Neuronal stem cell (in vitro differentiated cells): ENCODE results near the gene COX8A.

Experiments
- DNase-seq: peaks from one replicate; pipeline ENCODE4 v3.0.0-alpha.2; 2013; ENCODE audit warnings: low spot score
- H2AFZ ChIP-seq: one replicate; pipeline ENCODE4 v1.6.1; 2013; ENCODE audit warnings: mild to moderate bottlenecking, low read length, inconsistent platforms
- H2AK5ac ChIP-seq: 2 replicates; pipeline ENCODE4 v1.6.1; 2013; ENCODE audit warnings: low read depth, mild to moderate bottlenecking, inconsistent platforms, low read length, moderate library complexity, mixed read lengths
- H2BK120ac ChIP-seq: 2 replicates; pipeline ENCODE4 v1.6.1; 2013; ENCODE audit warnings: low read depth, mild to moderate bottlenecking, inconsistent platforms, low read length, moderate library complexity, mixed read lengths
- H2BK12ac ChIP-seq: one replicate; pipeline ENCODE4 v1.6.1; 2013; ENCODE audit warnings: low read length, inconsistent platforms
- H2BK15ac ChIP-seq: 2 replicates; pipeline ENCODE4 v1.6.1; 2013; ENCODE audit warnings: mild to moderate bottlenecking, low read length, inconsistent platforms, mixed read lengths
- H2BK5ac ChIP-seq: one replicate; pipeline ENCODE4 v1.6.1; 2013; ENCODE audit warnings: inconsistent platforms, mild to moderate bottlenecking, low read length, moderate library complexity
- H3K14ac ChIP-seq: one replicate; pipeline ENCODE4 v1.6.1; 2013; ENCODE audit warnings: low read length, inconsistent platforms
- H3K18ac ChIP-seq: 2 replicates; pipeline ENCODE4 v1.6.1; 2013; ENCODE audit warnings: low read length, inconsistent platforms
- H3K23ac ChIP-seq: 2 replicates; pipeline ENCODE4 v1.6.1; 2013; ENCODE audit warnings: low read depth, mild to moderate bottlenecking, mixed read lengths, low read length, inconsistent platforms; ENCODE audit not compliant: poor library complexity
- H3K27ac ChIP-seq: replicated peaks from 3 replicates; pipeline ENCODE4 v1.5.1; 2013; ENCODE audit warnings: low read length, inconsistent platforms
- H3K27me3 ChIP-seq, 3 experiments: 2 replicates each; pipeline ENCODE4 v1.6.1; 2013; ENCODE audit warnings: low read length in 3 of 3, mild to moderate bottlenecking in 2 of 3, inconsistent platforms in 1 of 3, low read depth in 1 of 3, mixed read lengths in 1 of 3, moderate library complexity in 1 of 3; ENCODE audit not compliant: control insufficient read depth in 3 of 3, insufficient read depth in 3 of 3
- H3K36me3 ChIP-seq, 2 donors: replicated peaks in 1 of 2; 2 replicates each; pipeline ENCODE4 v1.6.1; 2013; ENCODE audit warnings: low read length in 2 of 2; ENCODE audit not compliant: control insufficient read depth in 2 of 2, insufficient read depth in 2 of 2
- H3K4ac ChIP-seq: 2 replicates; pipeline ENCODE4 v1.6.1; 2013; ENCODE audit warnings: inconsistent platforms, mild to moderate bottlenecking, low read length, moderate library complexity
- H3K4me1 ChIP-seq, 2 donors: 1 replicate in 1 of 2; 2 replicates in 1 of 2; pipeline ENCODE4 v1.6.1; 2013; ENCODE audit warnings: low read length in 2 of 2, low read depth in 1 of 2; ENCODE audit not compliant: control insufficient read depth in 2 of 2, insufficient read depth in 1 of 2
- H3K4me2 ChIP-seq: one replicate; pipeline ENCODE4 v1.6.1; 2013; ENCODE audit warnings: mild to moderate bottlenecking, low read length, inconsistent platforms; ENCODE audit not compliant: insufficient read depth, poor library complexity, severe bottlenecking
- H3K4me3 ChIP-seq, 2 donors: 2 replicates each; pipeline ENCODE4 v1.5.1; 2013; ENCODE audit warnings: low read length in 2 of 2, mild to moderate bottlenecking in 2 of 2, inconsistent platforms in 1 of 2, moderate library complexity in 1 of 2
- H3K79me1 ChIP-seq: one replicate; pipeline ENCODE4 v1.6.1; 2013; ENCODE audit warnings: low read depth, mild to moderate bottlenecking, inconsistent platforms, low read length, moderate library complexity
- H3K9ac ChIP-seq: one replicate; pipeline ENCODE4 v1.6.1; 2013; ENCODE audit warnings: mild to moderate bottlenecking, low read depth, low read length, inconsistent platforms; ENCODE audit not compliant: poor library complexity
- H3K9me3 ChIP-seq, 2 donors: replicated peaks in 1 of 2; 2 replicates each; pipeline versions ENCODE3 to v1.6.1; 2013; ENCODE audit warnings: low read length in 2 of 2, mild to moderate bottlenecking in 2 of 2, inconsistent platforms in 1 of 2, low read depth in 1 of 2, mixed read lengths in 1 of 2, moderate library complexity in 1 of 2; ENCODE audit not compliant: control insufficient read depth in 2 of 2, insufficient read depth in 1 of 2
- H4K8ac ChIP-seq: one replicate; pipeline ENCODE4 v1.6.1; 2013; ENCODE audit warnings: low read depth, mild to moderate bottlenecking, inconsistent platforms, low read length, moderate library complexity
- H4K91ac ChIP-seq: one replicate; pipeline ENCODE4 v1.6.1; 2013; ENCODE audit warnings: low read length, low read depth, mild to moderate bottlenecking, inconsistent platforms; ENCODE audit not compliant: poor library complexity
- WGBS, 2 donors: extraction: QIAGEN DNeasy Blood & Tissue Kit; methylation state at CpG; one replicate each; pipeline ENCODE4 v1.1.7; 2013; ENCODE audit warnings: missing lambda C conversion rate in 2 of 2, mixed read lengths in 1 of 2; ENCODE audit not compliant: insufficient read length in 2 of 2, insufficient replicate concordance in 1 of 2; ENCODE audit errors: extremely low coverage in 2 of 2; 5-methylcytosine and 5-hydroxymethylcytosine counted together

COX8A gene

DNA sequence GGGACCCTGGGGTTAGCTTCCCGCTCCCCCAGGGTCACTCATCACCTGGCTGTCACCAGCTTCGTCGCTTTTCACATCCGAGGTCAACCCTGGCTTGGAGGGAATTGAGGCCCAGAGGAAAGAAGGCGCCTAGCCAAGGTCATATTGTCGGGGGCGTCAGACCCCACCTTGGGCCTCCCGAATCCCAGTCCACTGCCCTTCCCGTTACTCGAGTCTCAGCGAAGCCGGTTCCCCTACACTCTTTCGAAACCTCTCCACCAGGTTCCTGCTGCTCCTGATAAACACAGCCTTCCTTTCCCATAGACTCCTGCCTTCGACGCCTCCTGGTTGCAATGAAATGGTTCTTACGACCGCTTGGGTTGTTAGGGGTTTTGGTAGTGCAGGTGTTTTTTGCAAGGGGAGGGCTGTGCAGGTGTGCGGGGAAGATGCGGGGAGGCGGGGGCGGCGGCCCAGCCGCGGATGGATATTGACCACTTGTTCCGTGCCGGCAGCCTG lies 35.0 kb upstream of the COX8A start:
- Histone ChIP-seq H3K18ac (peak overlapping the region; percentile 100), H4K8ac (peak overlapping the region; percentile 74), H3K27ac (no peak overlapping the region), H3K4ac (no peak overlapping the region), H3K23ac (peak overlapping the region; percentile 75), H3K9me3 (no peaks in the 10 kb centered on the region), H3K9ac (peak overlapping the region; percentile 99), H3K36me3 (peaks cover 0 to 24% of the 10 kb centered on the region in 2 donors), H3K14ac (no peak overlapping the region), H4K91ac (no peak overlapping the region), H3K4me2 (peak overlapping the region; percentile 93), H2BK120ac (no peak overlapping the region), H2BK5ac (peak overlapping the region; percentile 99), H3K4me1 (peaks cover 2 to 7% of the 10 kb centered on the region in 2 donors), H2BK15ac (no peak overlapping the region), H2AK5ac (no peak overlapping the region), H3K79me1 (peaks cover 18% of the 10 kb centered on the region), H2BK12ac (no peak overlapping the region), H2AFZ (peak overlapping the region; percentile 90), H3K4me3 (peak overlapping the region; percentile 85 to 90), H3K27me3 (no peaks in the 10 kb centered on the region)
- no peak for DNase-seq
- no CpG with 5 or more reads among the region's 26 CpGs for WGBS, 2 donors

DNA sequence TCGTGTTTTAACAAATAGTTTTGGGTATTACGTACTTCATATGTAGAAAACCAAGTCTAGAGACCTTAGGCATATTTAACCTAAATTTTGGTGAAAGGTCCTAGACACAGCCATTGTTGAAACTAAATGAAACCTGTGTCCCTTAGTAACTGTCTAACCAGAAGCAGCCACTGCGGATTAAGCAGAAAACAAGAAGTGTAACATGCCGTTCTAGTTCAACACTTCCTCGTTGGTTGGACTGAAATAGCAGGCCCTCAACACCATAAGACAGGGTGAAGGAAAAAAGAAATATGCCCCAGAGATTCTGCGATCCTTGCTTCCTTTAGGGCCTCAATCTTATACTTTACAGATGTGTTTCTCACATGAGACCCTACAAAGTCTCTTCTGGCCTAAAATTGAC lies 33.6 kb upstream of the COX8A start:
- H3K4me1 ChIP-seq: peaks cover 2 to 15% of the 10 kb centered on the region in 2 donors
- H3K79me1 ChIP-seq: peaks cover 21% of the 10 kb centered on the region
- no peak overlapping the region for H4K91ac ChIP-seq
- no peak overlapping the region for H3K14ac ChIP-seq
- H2BK120ac ChIP-seq: no peak overlapping the region
- H2BK15ac ChIP-seq: no peak overlapping the region
- H3K4me3 ChIP-seq: no peak overlapping the region
- no peaks in the 10 kb centered on the region for H3K27me3 ChIP-seq
- no peak overlapping the region for H3K18ac ChIP-seq
- no peak overlapping the region for H3K23ac ChIP-seq
- no peak overlapping the region for H2AFZ ChIP-seq
- no CpG with 5 or more reads among the region's 6 CpGs for WGBS, 2 donors
- no peak overlapping the region for H3K4me2 ChIP-seq
- no peak overlapping the region for H2BK5ac ChIP-seq
- H3K9me3 ChIP-seq: no peaks in the 10 kb centered on the region
- H3K27ac ChIP-seq: no peak overlapping the region
- no peak overlapping the region for H3K9ac ChIP-seq
- H3K4ac ChIP-seq: no peak overlapping the region
- H3K36me3 ChIP-seq: peaks cover 1 to 32% of the 10 kb centered on the region in 2 donors
- no peak overlapping the region for H2AK5ac ChIP-seq
- H2BK12ac ChIP-seq: no peak overlapping the region
- DNase-seq: no peak
- H4K8ac ChIP-seq: no peak overlapping the region

DNA sequence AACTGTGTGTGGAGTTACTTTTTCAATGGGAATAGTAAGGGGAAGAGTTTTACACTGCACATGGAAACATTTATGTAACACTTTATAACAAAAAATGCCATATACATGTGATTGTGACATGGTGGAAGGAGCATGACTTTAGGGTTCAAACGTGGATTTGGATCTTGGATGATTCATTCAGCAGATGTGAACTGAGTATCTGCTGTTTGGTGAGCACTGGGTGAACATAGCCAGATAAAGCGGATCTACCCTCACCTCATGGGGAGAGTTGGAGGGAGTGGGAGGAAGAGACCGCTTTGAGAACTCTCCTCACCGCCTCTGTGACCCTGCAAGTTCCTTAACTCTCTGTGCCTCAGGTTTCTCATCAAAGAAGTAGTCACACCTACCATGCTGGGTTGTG lies 32.5 kb upstream of the COX8A start:
- Histone ChIP-seq H3K27ac (no peak overlapping the region), H3K27me3 (no peaks in the 10 kb centered on the region)
- DNase-seq: no peak

DNA sequence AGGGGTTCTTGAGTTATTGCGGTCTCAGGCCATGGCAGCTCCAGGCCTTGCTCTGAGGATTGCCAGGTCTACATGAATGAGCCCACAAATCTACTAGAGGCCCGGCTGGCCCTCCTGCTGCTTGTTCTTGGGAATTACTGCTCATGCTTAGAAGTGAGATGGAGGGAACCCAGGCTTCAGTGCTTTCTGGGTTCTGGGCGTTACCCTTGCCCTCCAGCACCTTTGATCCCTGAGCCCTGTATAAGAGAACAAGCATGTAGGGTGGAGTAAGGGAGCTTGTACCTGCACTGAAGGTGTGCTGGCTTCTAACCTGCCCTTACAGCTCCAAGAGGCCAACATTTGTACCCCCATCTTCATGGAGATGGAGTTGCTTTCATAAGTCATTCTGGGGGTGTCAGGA lies 31.6 kb upstream of the COX8A start:
- Histone ChIP-seq H3K14ac (no peak overlapping the region), H4K91ac (no peak overlapping the region), H3K4me3 (no peak overlapping the region), H2AFZ (no peak overlapping the region), H3K23ac (no peak overlapping the region), H2AK5ac (no peak overlapping the region), H3K27ac (no peak overlapping the region), H2BK12ac (no peak overlapping the region), H3K4me1 (peaks cover 2 to 15% of the 10 kb centered on the region in 2 donors), H4K8ac (no peak overlapping the region), H3K18ac (no peak overlapping the region), H2BK120ac (no peak overlapping the region), H2BK5ac (no peak overlapping the region), H3K79me1 (peaks cover 21% of the 10 kb centered on the region), H3K4ac (no peak overlapping the region), H3K4me2 (no peak overlapping the region), H2BK15ac (no peak overlapping the region), H3K9ac (no peak overlapping the region), H3K27me3 (no peaks in the 10 kb centered on the region), H3K9me3 (no peaks in the 10 kb centered on the region), H3K36me3 (peaks cover 9 to 49% of the 10 kb centered on the region in 2 donors)
- WGBS, 2 donors: no CpG with 5 or more reads among the region's 3 CpGs
- no peak for DNase-seq

More for the DNA sequence above, 32.5 kb upstream of the COX8A start:
- Histone ChIP-seq H3K4me3 (no peak overlapping the region), H3K4me1 (peaks cover 2 to 15% of the 10 kb centered on the region in 2 donors), H2AK5ac (no peak overlapping the region), H4K8ac (no peak overlapping the region), H2BK15ac (no peak overlapping the region), H2BK12ac (no peak overlapping the region), H2AFZ (no peak overlapping the region), H3K9ac (no peak overlapping the region), H3K9me3 (no peaks in the 10 kb centered on the region), H3K36me3 (peaks cover 8 to 43% of the 10 kb centered on the region in 2 donors), H4K91ac (no peak overlapping the region), H3K14ac (no peak overlapping the region), H3K4me2 (no peak overlapping the region), H3K4ac (no peak overlapping the region), H3K23ac (no peak overlapping the region), H2BK120ac (no peak overlapping the region), H3K79me1 (peaks cover 21% of the 10 kb centered on the region), H2BK5ac (no peak overlapping the region), H3K18ac (no peak overlapping the region)
- no CpG with 5 or more reads among the region's 4 CpGs for WGBS, 2 donors
